Neutrophil (primary cell): ENCODE measurements around the gene HFE.

Experiments
- H3K27ac ChIP-seq: fragments of 200-600 bp; sonication (generic); 2 replicates; pipeline ENCODE4 v1.5.1; 2016; ENCODE audit warnings: mild to moderate bottlenecking, moderate library complexity
- H3K27me3 ChIP-seq: fragments of 200-600 bp; sonication (generic); 2 replicates; pipeline ENCODE4 v1.6.0; 2016; ENCODE audit warnings: mild to moderate bottlenecking
- H3K36me3 ChIP-seq: fragments of 200-600 bp; sonication (generic); 2 replicates; pipeline ENCODE4 v1.5.1; 2017
- H3K4me1 ChIP-seq, 2 experiments: fragments of 200-600 bp in 1 of 2; sonication (generic) in 1 of 2; 1 replicate in 1 of 2; 2 replicates in 1 of 2; pipeline versions ENCODE4 v1.5.1 to v1.6.1; 2013 to 2016; ENCODE audit warnings: low read depth in 1 of 2, low read length in 1 of 2, mild to moderate bottlenecking in 1 of 2, moderate library complexity in 1 of 2; ENCODE audit not compliant: control insufficient read depth in 1 of 2, insufficient read depth in 1 of 2
- H3K4me3 ChIP-seq, 2 experiments: fragments of 200-600 bp in 1 of 2; sonication (generic) in 1 of 2; 1 replicate in 1 of 2; 2 replicates in 1 of 2; pipeline ENCODE4 v1.5.1; 2013 to 2016; ENCODE audit warnings: low read depth in 1 of 2, low read length in 1 of 2, mild to moderate bottlenecking in 1 of 2, moderate library complexity in 1 of 2
- H3K9me3 ChIP-seq: fragments of 200-600 bp; sonication (generic); 2 replicates; pipeline ENCODE4 v1.5.1; 2016
- CTCF ChIP-seq: fragments of 200-600 bp; sonication (generic); IDR thresholded peaks from 2 replicates; pipeline ENCODE4 v1.5.1; 2016; ENCODE audit warnings: antibody characterized with exemption

The HFE gene

GRCh38 chr6:26129656-26130055 is 42.4 kb downstream of the HFE start:
- peaks cover 81 to 86% of the 10 kb centered on the region in 2 experiments for H3K4me1 ChIP-seq
- H3K9me3 ChIP-seq: no peaks in the 10 kb centered on the region
- no peaks in the 10 kb centered on the region for H3K27me3 ChIP-seq
- peaks cover 90% of the 10 kb centered on the region for H3K36me3 ChIP-seq
- H3K27ac ChIP-seq: no peak overlapping the region
- no peak for TF ChIP-seq CTCF
- peak overlapping the region; percentile 8 to 91 for H3K4me3 ChIP-seq

GRCh38 chr6:26130581-26131249 is 43.5 kb downstream of the HFE start:
- TF ChIP-seq CTCF: no peak
- H3K4me1 ChIP-seq: peaks cover 91 to 96% of the 10 kb centered on the region in 2 experiments
- no peaks in the 10 kb centered on the region for H3K9me3 ChIP-seq
- H3K27ac ChIP-seq: peak overlapping the region; percentile 53
- peak overlapping the region in 1 of 2 experiments; percentile 25 for H3K4me3 ChIP-seq
- no peaks in the 10 kb centered on the region for H3K27me3 ChIP-seq
- H3K36me3 ChIP-seq: peaks cover 99% of the 10 kb centered on the region

- H3K4me1 ChIP-seq: peaks cover 95 to 99% of the 10 kb centered on the region in 2 experiments
- no peaks in the 10 kb centered on the region for H3K27me3 ChIP-seq
- no peaks in the 10 kb centered on the region for H3K9me3 ChIP-seq
- H3K36me3 ChIP-seq: peaks cover 99% of the 10 kb centered on the region
- no peak for TF ChIP-seq CTCF
- peak overlapping the region in 1 of 2 experiments; percentile 25 for H3K4me3 ChIP-seq
- peak overlapping the region; percentile 53 for H3K27ac ChIP-seq
Observed at GRCh38 chr6:26131618-26132017, 44.4 kb downstream of the HFE start.

GRCh38 chr6:26133730-26134129 is 46.5 kb downstream of the HFE start:
- peaks cover 99% of the 10 kb centered on the region for H3K36me3 ChIP-seq
- peak overlapping the region; percentile 46 for H3K27ac ChIP-seq
- no peaks in the 10 kb centered on the region for H3K9me3 ChIP-seq
- H3K4me1 ChIP-seq: peaks cover 93 to 97% of the 10 kb centered on the region in 2 experiments
- H3K4me3 ChIP-seq: no peak overlapping the region
- TF ChIP-seq CTCF: no peak
- no peaks in the 10 kb centered on the region for H3K27me3 ChIP-seq

- Histone ChIP-seq H3K27ac (peak overlapping the region; percentile 45), H3K36me3 (peaks cover 99% of the 10 kb centered on the region)
- no peak for TF ChIP-seq CTCF
Observed at GRCh38 chr6:26136321-26136720, 49.1 kb downstream of the HFE start.

More at GRCh38 chr6:26136321-26136720, 49.1 kb downstream of the HFE start:
- no peaks in the 10 kb centered on the region for H3K9me3 ChIP-seq
- peaks cover 82 to 86% of the 10 kb centered on the region in 2 experiments for H3K4me1 ChIP-seq
- H3K4me3 ChIP-seq: no peak overlapping the region
- no peaks in the 10 kb centered on the region for H3K27me3 ChIP-seq
